Mesenteric fat pad (tissue), 1 donor: ENCODE data around the gene LRP1B. TPM values are rescaled to one million over a fixed set of nuclear protein-coding genes. Genes with fewer than 3 reads are reported as not detected.

Experiments
- DNase-seq: peaks from one replicate; pipeline ENCODE4 v3.0.0-alpha.2; 2020; ENCODE audit warnings: low spot score
- total RNA-seq: library from RNA; stranded (reverse); fragmentation: NEBNext Ultra II Directional; extraction: Animal tissue kit (Norgen Biotek cat#: 25700); gene quantifications from one replicate; pipeline ENCODE4 v1.2.1, GENCODE V29; 2021
- donor health status: DM: yes; HTN: yes; CAD: no.

LRP1B gene
- total RNA-seq, 1 donor from 2014 or later: 0.22 TPM

DNA sequence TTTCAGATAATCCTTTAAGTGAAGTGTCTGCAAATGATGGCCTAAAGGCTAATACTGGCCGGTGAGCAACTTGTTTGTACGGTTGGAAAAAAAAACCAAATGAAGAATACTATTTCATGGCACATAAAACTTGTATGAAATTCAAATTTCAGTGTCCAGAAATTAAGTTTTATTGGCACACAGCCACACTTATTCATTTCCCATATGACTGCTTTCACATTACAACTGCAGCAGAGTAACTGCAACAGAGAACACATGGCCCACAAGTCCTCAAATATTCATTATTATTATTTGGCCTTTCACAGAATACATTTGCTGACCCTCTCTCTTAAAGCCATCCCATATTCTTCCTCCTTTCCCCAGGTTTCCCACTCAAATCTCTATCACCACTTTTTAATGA is 1268.6 kb downstream of the LRP1B start:
- DNase-seq: no peak

GRCh38 chr2:140861666-140862065 is 1269.2 kb downstream of the LRP1B start:
- DNase-seq: no peak

DNA sequence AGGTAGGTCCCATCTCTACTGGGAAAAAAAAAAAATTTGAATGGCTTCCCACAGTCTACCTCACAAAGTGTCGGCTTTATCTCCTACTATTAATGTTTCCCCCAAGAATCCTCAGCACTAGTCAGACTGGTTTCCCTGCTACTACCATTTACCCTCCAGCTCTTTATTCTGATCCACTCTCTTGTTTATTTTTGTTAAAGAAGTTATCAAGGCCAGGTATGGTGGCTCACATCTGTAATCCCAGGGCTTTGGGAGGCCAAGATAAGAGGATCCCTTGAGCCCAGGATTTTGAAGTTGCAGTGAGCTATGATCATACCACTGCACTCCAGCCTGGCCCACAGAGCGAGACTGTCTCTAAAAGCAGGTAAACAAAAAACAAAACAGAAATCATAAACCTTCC is 1275.3 kb downstream of the LRP1B start:
- no peak for DNase-seq

DNA sequence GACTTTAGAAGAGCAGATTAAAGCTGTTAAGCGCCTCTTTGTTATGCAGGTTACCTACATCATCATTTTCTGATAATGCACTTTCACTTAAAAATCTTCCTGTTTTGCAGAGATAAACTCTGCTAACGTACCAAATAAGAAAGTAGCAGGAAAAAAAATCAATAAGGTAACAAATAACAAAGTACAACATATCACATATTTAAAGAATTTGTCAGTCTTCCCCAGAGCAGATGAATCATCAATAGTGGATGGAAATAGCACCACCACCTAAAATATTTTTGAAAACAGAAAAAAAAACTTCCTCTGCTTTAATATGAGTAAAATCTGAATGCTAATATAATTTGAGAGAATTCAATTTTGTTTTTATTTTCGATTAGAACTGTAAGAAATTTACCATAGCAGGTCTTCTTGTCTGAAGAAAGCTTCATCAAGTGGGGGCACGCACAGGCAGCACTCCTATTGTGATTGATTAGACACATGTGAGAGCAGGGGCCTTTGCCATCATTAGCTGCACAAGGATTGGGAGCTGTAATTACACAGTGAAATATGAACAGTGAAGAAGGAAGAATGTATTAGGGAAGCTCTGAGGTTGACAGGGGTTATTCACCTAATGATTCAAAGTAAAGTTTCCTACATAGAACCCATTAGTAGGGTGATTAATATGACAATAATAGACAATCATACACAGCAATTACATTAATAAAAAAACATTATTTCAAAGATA is 1279.4 kb downstream of the LRP1B start:
- DNase-seq: no peak

DNA sequence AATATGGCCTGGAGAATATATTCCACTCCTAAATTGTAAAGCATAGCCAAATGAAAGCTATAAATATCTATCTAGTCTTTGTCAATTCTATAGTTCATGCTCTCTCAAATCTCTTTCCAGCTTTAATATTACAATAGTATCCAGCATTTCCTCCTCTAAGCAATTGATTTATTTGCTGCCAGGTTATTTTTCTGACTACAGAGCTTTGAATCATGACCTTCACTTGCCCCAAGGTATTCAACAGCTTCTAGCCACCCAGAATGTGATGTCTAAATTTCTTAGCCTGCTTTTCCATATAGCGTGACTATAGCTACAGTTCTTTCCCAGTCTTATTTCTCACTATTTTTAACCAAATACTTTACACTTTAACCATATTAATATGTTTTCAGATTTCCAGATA is 1287.6 kb downstream of the LRP1B start:
- no peak for DNase-seq

DNA sequence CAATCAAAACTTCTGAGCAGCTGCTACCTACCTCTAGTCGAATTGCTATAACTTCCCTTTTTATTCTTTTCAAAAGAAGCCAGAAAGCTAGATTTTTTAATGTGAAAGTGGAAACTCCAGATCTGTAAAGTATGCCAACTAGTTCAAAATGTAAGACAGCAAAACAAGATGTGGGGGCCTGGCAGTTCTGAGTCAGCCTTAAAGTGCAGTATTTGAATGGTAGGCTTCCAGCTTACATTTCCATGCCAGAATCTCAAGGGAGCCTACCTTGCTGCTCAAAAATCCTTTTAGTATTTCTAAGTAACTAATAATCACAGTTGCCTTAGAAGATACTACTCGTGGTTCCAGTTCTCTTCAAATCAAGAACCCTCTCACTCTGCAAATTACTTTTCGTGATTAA is 1288.7 kb downstream of the LRP1B start:
- no peak for DNase-seq

DNA sequence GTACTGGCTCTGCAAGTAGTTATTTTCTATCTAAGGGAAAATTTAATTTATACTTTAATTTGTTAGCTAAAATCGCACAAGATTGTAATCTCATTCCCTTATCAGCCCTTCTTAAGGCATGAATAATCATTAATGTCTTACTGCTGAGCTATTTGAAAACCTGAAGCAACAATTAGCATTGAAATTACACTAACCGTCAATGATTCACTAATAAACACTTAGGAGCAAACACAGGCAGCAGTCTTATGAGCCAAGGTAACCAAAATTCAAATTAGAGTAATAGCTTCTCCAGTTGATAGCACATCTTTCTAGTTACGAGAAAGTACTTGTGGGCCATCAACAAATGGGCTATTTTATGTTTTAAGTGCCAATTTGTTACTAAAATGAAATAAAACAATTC is 1289.7 kb downstream of the LRP1B start:
- no peak for DNase-seq

DNA sequence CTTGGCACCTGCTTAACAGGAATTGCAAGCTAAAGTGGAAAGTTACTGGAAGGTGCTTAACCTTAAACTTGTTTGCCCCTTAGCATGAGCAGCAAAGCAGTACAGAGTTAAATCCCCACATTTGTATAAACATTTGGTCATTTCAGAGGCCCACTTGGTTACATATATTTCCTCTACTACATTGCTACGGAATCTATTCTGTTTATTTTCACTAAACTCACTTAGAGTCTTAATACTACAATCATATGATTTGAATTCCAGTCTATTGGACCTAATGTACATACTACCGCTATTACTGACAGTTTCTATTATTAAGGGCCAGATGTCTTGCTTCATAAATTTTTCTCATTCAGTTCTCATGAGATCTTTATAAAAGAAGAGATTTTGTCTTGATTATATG is 1294.0 kb downstream of the LRP1B start:
- no peak for DNase-seq

GRCh38 chr2:140835079-140835478 is 1295.7 kb downstream of the LRP1B start:
- no peak for DNase-seq

DNA sequence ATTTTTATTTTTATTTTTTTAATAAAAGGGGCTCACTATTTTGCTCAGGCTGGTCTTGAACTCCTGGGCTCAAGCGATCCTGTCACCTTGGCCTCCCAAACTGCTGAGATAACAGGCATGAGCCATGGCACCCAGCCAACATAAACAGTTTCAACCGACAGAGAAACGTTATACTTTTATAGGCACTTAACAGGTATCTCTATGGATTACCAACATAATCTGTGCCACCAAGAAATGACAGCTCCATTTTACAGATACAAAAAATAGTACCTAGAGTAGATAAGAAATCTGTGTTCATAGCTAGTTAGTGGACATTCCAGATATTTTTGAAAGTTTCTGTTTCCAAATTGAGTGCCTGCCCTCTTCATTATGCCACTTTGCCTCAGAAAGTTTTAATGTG is 1316.7 kb downstream of the LRP1B start:
- no peak for DNase-seq

- DNase-seq: no peak
These were observed 1322.0 kb downstream of the LRP1B start for GRCh38 chr2:140808820-140809219.

- no peak for DNase-seq
These were observed 1322.6 kb downstream of the LRP1B start for GRCh38 chr2:140808211-140808610.

GRCh38 chr2:140804700-140805260 is 1326.0 kb downstream of the LRP1B start:
- DNase-seq: no peak

DNA sequence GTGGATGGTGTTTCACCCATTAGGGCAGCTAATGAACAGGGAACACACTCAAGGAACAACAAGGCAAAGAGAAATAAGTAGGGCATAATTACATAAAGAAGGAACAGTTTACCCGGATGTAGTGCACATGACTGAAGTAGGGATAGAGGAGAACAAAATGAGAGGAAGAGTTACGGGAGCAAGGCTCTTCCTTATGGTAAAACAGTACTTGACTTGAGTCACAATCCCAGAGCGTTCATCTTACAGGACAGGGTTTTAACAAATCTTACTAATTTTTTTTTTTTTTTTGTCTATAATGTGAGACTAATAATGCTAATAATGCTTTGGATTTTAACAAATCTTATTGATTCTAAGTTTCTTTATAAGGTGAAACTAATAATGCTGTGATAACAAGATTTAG is 1329.5 kb downstream of the LRP1B start:
- DNase-seq: no peak

DNA sequence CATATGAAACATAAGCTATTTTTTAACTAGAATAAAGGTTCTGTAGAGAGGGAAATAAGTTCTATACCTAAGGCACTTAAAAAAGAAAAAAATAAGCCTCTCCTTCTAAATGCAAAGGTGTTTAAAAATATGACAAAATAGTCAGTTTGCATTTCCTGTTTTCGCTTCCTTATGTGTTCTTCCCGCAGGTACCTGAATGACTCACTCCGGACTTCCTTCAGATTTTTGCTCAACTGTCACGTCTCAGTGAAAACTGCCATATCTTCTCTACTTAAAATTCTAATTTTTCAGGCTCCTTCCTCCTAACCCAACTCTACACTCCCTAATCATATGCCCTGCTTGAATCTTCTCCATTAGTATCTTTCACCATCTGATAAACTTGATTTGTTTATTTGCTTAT is 1333.1 kb downstream of the LRP1B start:
- no peak for DNase-seq

- DNase-seq: no peak
These were observed 1339.0 kb downstream of the LRP1B start for GRCh38 chr2:140791802-140792201.

DNA sequence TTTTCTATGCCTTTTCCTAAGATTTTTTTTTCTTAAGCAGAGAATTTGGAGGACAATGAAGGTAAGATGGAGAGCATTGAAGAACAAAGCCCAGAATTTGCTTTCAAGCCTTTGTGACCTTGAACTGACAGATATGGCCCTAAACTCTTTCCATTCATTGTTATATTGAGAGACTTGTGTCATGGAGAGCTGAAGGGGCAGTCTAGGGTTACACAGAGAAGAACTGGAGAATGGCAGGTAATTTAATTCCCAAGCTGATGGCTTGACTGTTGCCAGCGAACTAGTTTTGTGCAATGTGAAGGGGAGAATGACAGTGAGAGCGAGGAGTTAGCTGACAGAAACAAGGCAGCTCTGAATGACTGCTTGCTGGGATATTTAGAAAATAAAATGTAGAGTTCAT is 1344.2 kb downstream of the LRP1B start:
- no peak for DNase-seq

DNA sequence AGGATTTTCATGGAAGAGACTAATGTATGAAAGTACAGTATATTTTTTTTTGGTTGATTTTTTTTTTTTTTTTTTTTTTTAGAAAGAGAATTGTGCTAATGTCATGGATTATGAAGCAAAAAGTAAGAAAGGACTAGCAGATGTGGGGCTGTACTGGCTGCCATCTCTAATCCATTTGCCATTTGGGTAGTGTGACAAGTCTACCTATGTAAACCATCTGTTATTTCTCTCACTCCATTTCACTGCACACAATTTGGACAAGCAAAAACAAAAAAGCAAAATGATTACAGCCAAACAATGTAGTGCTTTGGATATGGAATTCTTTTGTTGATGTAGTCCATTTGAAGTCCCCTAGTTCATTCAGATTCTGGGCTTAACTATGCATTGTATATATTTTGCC is 1355.4 kb downstream of the LRP1B start:
- DNase-seq: no peak

- no peak for DNase-seq
These were observed 1360.2 kb downstream of the LRP1B start for GRCh38 chr2:140770645-140771044.

DNA sequence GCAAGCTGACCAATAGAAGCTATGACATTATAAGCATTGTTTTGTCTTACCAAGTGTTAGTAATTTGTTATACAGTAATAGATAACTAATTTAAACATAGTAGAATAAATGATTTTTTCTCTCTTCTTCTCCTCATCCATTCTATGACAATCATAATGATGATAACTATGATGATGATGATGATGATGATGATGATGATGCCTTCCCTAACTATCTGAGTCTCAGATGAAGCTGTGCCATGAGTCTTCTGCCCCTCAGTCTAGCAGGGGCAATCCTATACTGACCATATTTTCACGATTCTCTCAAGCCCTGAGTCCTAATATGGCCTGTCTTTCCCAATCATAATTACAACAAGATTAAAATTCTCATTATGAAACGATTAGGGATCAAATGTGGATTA is 1369.0 kb downstream of the LRP1B start:
- no peak for DNase-seq

- DNase-seq: no peak
These were observed 1371.2 kb downstream of the LRP1B start for GRCh38 chr2:140759426-140760156.

- no peak for DNase-seq
These were observed 1383.2 kb downstream of the LRP1B start for GRCh38 chr2:140747665-140748064.

DNA sequence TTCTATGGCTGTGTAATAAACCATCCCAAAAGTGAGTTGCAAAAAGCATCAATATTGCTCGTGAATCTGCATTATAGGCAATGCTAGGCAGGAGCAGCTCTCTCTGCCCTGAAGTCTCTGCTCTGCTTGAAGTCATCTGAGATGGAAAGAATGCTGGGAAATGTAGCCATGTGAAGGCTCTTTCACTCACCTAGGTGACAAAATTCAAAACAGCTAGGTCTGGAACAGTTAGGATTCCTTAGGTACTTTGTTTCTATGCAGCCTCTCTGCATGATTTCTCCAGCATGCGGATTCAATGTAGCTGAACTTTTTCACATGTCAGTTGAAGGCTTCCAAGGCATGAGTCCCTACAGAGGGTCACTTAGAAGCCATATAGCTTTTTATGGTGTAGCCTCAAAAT is 1383.7 kb downstream of the LRP1B start:
- DNase-seq: no peak
